Urinary bladder (tissue), 4 donors: Measurements from ENCODE around the gene PCSK5. TPM values are rescaled to one million over a fixed set of nuclear protein-coding genes. Genes with fewer than 3 reads are reported as not detected.
"Not testable (repeated sequence)": the region's sequence is repeated elsewhere in the genome, so short reads cannot be mapped to it uniquely, and the experiment has no call there.

Experiments
- DNase-seq: peaks from one replicate; pipeline ENCODE4 v3.0.0-alpha.2; 2015; ENCODE audit errors: extremely low spot score
- H3K27ac ChIP-seq: one replicate; pipeline ENCODE4 v1.5.1; 2013; ENCODE audit warnings: low read depth, mild to moderate bottlenecking, moderate library complexity
- H3K36me3 ChIP-seq: one replicate; pipeline ENCODE4 v1.6.1; 2013; ENCODE audit warnings: mild to moderate bottlenecking, moderate library complexity; ENCODE audit not compliant: insufficient read depth
- H3K4me1 ChIP-seq: one replicate; pipeline ENCODE4 v1.6.1; 2013; ENCODE audit warnings: mild to moderate bottlenecking, moderate library complexity; ENCODE audit not compliant: insufficient read depth
- H3K4me3 ChIP-seq: one replicate; pipeline ENCODE4 v1.5.1; 2013; ENCODE audit warnings: low read depth, low read length
- WGBS: extraction: QIAGEN DNeasy Blood & Tissue Kit; methylation state at CpG from one replicate; pipeline ENCODE4 v1.1.7; 2013; 5-methylcytosine and 5-hydroxymethylcytosine counted together
- polyA plus RNA-seq: library from polyadenylated mRNA; stranded (reverse); fragments of 200-250 nt; gene quantifications from one replicate; pipeline ENCODE4 v1.2.3, GENCODE V29; 2013
- total RNA-seq: library from RNA; depleted of rRNA; stranded (reverse); fragments of >200 nt; gene quantifications from one replicate; pipeline ENCODE4 v1.2.3, GENCODE V29; 2014
- donor health status: healthy with polysubstance abuse.
- donor health status: healthy.

PCSK5 gene
- 25.4 TPM for total RNA-seq
- polyA plus RNA-seq = 6.1 TPM

- peak within 1 kb of the TSS; percentile 60 for H3K4me3 ChIP-seq
- H3K27ac ChIP-seq = peak within 1 kb of the TSS; percentile 68
- no peaks in the 10 kb centered on the region for H3K4me1 ChIP-seq
- under 1% methylated on average over 83 of the region's 83 CpGs for WGBS
- H3K36me3 ChIP-seq = no peaks in the 10 kb centered on the region
- peak; percentile 86 for DNase-seq
Observed at GRCh38 chr9:75890472-75891276, at the start of gene PCSK5. TSS of gene PCSK5 (plus strand) at chr9:75890673. CDS start at chr9:75891182, 509 bp downstream.

DNA sequence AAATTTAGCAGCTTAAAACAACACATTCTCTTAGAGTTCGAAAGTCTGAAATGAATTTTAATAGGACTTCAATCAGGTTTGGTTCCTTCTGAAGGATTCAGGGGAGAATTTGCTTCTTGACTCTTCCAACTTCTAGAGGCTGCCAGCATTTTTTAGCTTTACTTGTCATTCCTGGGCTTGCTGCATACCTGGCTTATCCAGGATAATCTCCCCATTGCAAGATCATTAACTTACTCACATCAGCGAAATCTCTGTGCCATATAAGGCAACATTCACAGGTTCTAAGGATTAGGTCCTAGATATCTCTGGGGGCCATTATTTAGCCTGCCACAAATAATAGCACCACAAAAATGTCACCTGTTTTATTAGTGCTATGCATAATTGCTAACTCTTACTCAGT, 46.2 kb upstream of the PCSK5 start:
- H3K36me3 ChIP-seq = no peaks in the 10 kb centered on the region

GRCh38 chr9:75845806-75846205, 44.7 kb upstream of the PCSK5 start:
- Histone ChIP-seq H3K27ac (no peak overlapping the region), H3K36me3 (no peaks in the 10 kb centered on the region), H3K4me3 (no peak overlapping the region), H3K4me1 (no peaks in the 10 kb centered on the region)
- no peak for DNase-seq
- 81% methylated on average over 2 of the region's 2 CpGs for WGBS

More for the DNA sequence above, 46.2 kb upstream of the PCSK5 start:
- 61% methylated on average over 2 of the region's 2 CpGs for WGBS
- H3K4me3 ChIP-seq = no peak overlapping the region
- H3K4me1 ChIP-seq = no peaks in the 10 kb centered on the region
- no peak overlapping the region for H3K27ac ChIP-seq
- DNase-seq = no peak

GRCh38 chr9:75847085-75847484, 43.4 kb upstream of the PCSK5 start:
- H3K36me3 ChIP-seq = no peaks in the 10 kb centered on the region
- H3K4me1 ChIP-seq = no peaks in the 10 kb centered on the region
- WGBS = 91% methylated on average over 1 of the region's 1 CpG
- DNase-seq = no peak
- H3K4me3 ChIP-seq = no peak overlapping the region
- no peak overlapping the region for H3K27ac ChIP-seq

GRCh38 chr9:75850459-75851200, 39.8 kb upstream of the PCSK5 start:
- H3K36me3 ChIP-seq = no peaks in the 10 kb centered on the region
- DNase-seq = no peak
- H3K4me1 ChIP-seq = no peaks in the 10 kb centered on the region
- 88% methylated on average over 9 of the region's 9 CpGs for WGBS
- H3K4me3 ChIP-seq = no peak overlapping the region
- H3K27ac ChIP-seq = no peak overlapping the region

- H3K4me3 ChIP-seq = no peak overlapping the region
- WGBS = 51% methylated on average over 6 of the region's 6 CpGs
- no peaks in the 10 kb centered on the region for H3K4me1 ChIP-seq
- no peaks in the 10 kb centered on the region for H3K36me3 ChIP-seq
- DNase-seq = no peak
- H3K27ac ChIP-seq = no peak overlapping the region
Observed at GRCh38 chr9:75851917-75852316, 38.6 kb upstream of the PCSK5 start.

GRCh38 chr9:75852746-75853145, 37.7 kb upstream of the PCSK5 start:
- H3K27ac ChIP-seq = no peak overlapping the region
- H3K4me3 ChIP-seq = no peak overlapping the region
- no peaks in the 10 kb centered on the region for H3K36me3 ChIP-seq
- 77% methylated on average over 4 of the region's 4 CpGs for WGBS
- H3K4me1 ChIP-seq = no peaks in the 10 kb centered on the region
- no peak for DNase-seq

GRCh38 chr9:75855509-75855908, 35.0 kb upstream of the PCSK5 start:
- no peak for DNase-seq
- 43% methylated on average over 5 of the region's 5 CpGs for WGBS
- Histone ChIP-seq H3K36me3 (no peaks in the 10 kb centered on the region), H3K4me1 (no peaks in the 10 kb centered on the region), H3K4me3 (no peak overlapping the region), H3K27ac (no peak overlapping the region)

GRCh38 chr9:75858497-75859092, 31.9 kb upstream of the PCSK5 start:
- WGBS = 77% methylated on average over 3 of the region's 3 CpGs
- Histone ChIP-seq H3K27ac (no peak overlapping the region), H3K4me1 (no peaks in the 10 kb centered on the region), H3K36me3 (no peaks in the 10 kb centered on the region), H3K4me3 (no peak overlapping the region)
- DNase-seq = no peak

- no peak for DNase-seq
- no peak overlapping the region for H3K4me3 ChIP-seq
- WGBS = 31% methylated on average over 4 of the region's 4 CpGs
- no peak overlapping the region for H3K27ac ChIP-seq
- H3K4me1 ChIP-seq = no peaks in the 10 kb centered on the region
- no peaks in the 10 kb centered on the region for H3K36me3 ChIP-seq
Observed at GRCh38 chr9:75864266-75864665, 26.2 kb upstream of the PCSK5 start.

DNA sequence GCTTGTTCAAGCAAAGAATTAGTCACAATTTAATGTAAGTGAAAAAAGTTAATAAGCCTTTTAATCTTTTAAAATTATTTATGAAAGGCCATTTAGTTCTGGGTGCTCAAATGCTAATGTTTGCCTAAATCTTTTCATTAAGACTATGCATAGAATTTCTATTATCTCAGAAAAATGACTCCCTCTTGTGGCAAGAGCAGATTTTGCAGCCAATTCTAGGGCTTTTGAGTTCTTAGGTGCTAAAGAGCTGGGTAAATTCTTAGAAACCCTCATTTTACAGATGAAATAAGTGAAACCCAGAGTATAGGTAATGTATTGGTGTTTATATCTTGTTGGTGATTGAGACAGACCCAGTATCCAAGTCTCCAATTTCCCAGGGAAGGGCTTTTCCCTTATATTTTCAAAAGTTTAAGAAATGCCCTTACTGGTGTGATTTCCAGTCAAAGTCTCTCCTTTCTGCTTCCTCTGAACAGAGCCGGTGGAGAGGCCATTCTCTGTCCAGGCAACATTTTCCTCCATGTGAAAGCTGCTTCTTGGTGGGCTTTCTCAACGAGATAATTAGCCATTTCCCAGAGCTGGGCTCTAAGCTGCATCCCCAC, 24.1 kb upstream of the PCSK5 start:
- Histone ChIP-seq H3K4me3 (no peak overlapping the region), H3K4me1 (no peaks in the 10 kb centered on the region), H3K36me3 (no peaks in the 10 kb centered on the region), H3K27ac (no peak overlapping the region)
- no peak for DNase-seq
- 52% methylated on average over 2 of the region's 2 CpGs for WGBS

GRCh38 chr9:75868526-75868925, 21.9 kb upstream of the PCSK5 start:
- H3K4me1 ChIP-seq, DNase-seq, H3K4me3 ChIP-seq, H3K36me3 ChIP-seq, H3K27ac ChIP-seq: not testable (repeated sequence)
- 90% methylated on average over 2 of the region's 2 CpGs for WGBS

GRCh38 chr9:75869236-75869635, 21.2 kb upstream of the PCSK5 start:
- Histone ChIP-seq H3K27ac (no peak overlapping the region), H3K4me3 (no peak overlapping the region), H3K4me1 (no peaks in the 10 kb centered on the region), H3K36me3 (no peaks in the 10 kb centered on the region)
- WGBS = 68% methylated on average over 3 of the region's 3 CpGs
- DNase-seq = no peak
